WTC11 (cell line): ENCODE measurements around the gene DCUN1D5. TPM values are rescaled to one million over a fixed set of nuclear protein-coding genes. Genes with fewer than 3 reads are reported as not detected.

Experiments used
- ATAC-seq: fragments of 200-7000 bp; cut with Tn5 transposase; 2 replicates; pipeline ENCODE4 v1.10.0; 2021; ENCODE audit warnings: mild to moderate bottlenecking, moderate library complexity
- CTCF ChIA-PET: fragments of 300-600 bp; sonication (Branson Sonifier 250); formaldehyde crosslinking; loops from one replicate; lab custom pipeline; 2021; ENCODE audit warnings: antibody characterized with exemption; lab: Charles Lee
- POLR2A ChIA-PET: fragments of 350-600 bp; sonication (Branson Sonifier 250); formaldehyde crosslinking; loops from one replicate; lab custom pipeline; 2021; ENCODE audit warnings: antibody characterized with exemption; lab: Charles Lee
- DNase-seq: peaks from one replicate; pipeline ENCODE4 v3.0.0; 2021; ENCODE audit warnings: low spot score
- H3K27ac Mint-ChIP-seq: 2 replicates; pipeline ENCODE4 v1.8.0; 2021; ENCODE audit warnings: mixed read lengths
- H3K27me3 Mint-ChIP-seq: 2 replicates; pipeline ENCODE4 v1.8.0; 2021; ENCODE audit warnings: low read depth, mild to moderate bottlenecking, moderate library complexity, mixed read lengths
- H3K36me3 Mint-ChIP-seq: 2 replicates; pipeline ENCODE4 v1.8.0; 2021; ENCODE audit warnings: mixed read lengths
- H3K4me1 Mint-ChIP-seq: 2 replicates; pipeline ENCODE4 v1.8.0; 2022; ENCODE audit warnings: mixed read lengths
- H3K4me3 Mint-ChIP-seq: 2 replicates; pipeline ENCODE4 v1.8.0; 2021; ENCODE audit warnings: mild to moderate bottlenecking, moderate library complexity, mixed read lengths
- H3K9me3 Mint-ChIP-seq: 2 replicates; pipeline ENCODE4 v1.8.0; 2021; ENCODE audit warnings: mixed read lengths
- CREM ChIP-seq: sonication (generic); formaldehyde crosslinking; IDR thresholded peaks from 2 replicates; pipeline ENCODE4 v1.8.1; 2022; ENCODE audit warnings: mild to moderate bottlenecking, missing genetic modification reagents, moderate library complexity
- ESRRA ChIP-seq: sonication (generic); formaldehyde crosslinking; IDR thresholded peaks from 2 replicates; pipeline ENCODE4 v1.8.1; 2022; ENCODE audit warnings: mild to moderate bottlenecking, missing genetic modification reagents, borderline replicate concordance
- FOXK1 ChIP-seq: sonication (generic); formaldehyde crosslinking; IDR thresholded peaks from 2 replicates; pipeline ENCODE4 v1.8.0; 2022; ENCODE audit warnings: mild to moderate bottlenecking, moderate library complexity, missing genetic modification reagents
- GTF2I ChIP-seq: fragments of 250-450 bp; sonication (Bioruptor Pico); conservative IDR thresholded peaks from 2 replicates; pipeline ENCODE4 v1.4.0; 2021; ENCODE audit warnings: mild to moderate bottlenecking
- HMGA2 ChIP-seq: fragments of 250-450 bp; sonication (Bioruptor Pico); IDR thresholded peaks from 2 replicates; pipeline ENCODE4 v1.4.0; 2021; ENCODE audit warnings: mild to moderate bottlenecking, moderate library complexity
- IRF2 ChIP-seq: sonication (generic); formaldehyde crosslinking; IDR thresholded peaks from 2 replicates; pipeline ENCODE4 v1.8.0; 2022; ENCODE audit warnings: low read depth, missing genetic modification reagents, borderline replicate concordance
- TEAD1 ChIP-seq: sonication (generic); formaldehyde crosslinking; IDR thresholded peaks from 2 replicates; pipeline ENCODE4 v1.8.0; 2022; ENCODE audit warnings: mild to moderate bottlenecking, missing genetic modification reagents
- ZNF219 ChIP-seq: sonication (generic); formaldehyde crosslinking; IDR thresholded peaks from 2 replicates; pipeline ENCODE4 v1.8.0; 2023; ENCODE audit warnings: missing genetic modification reagents, mild to moderate bottlenecking, borderline replicate concordance
- ZNF416 ChIP-seq: fragments of 250-450 bp; sonication (Bioruptor Pico); IDR thresholded peaks from 2 replicates; pipeline ENCODE4 v1.9.0; 2021; ENCODE audit warnings: mild to moderate bottlenecking, inconsistent platforms
- total RNA-seq: library from RNA; stranded (reverse); gene quantifications from 3 replicates; pipeline ENCODE4 v1.2.3, GENCODE V29; 2021
- TF ChIP-seq, protein P1 (sequence below): sonication (generic); formaldehyde crosslinking; IDR thresholded peaks from 2 replicates; pipeline ENCODE4 v1.8.0; 2023; ENCODE audit warnings: mild to moderate bottlenecking, missing genetic modification reagents
- TF ChIP-seq, protein P2 (sequence below): sonication (generic); formaldehyde crosslinking; IDR thresholded peaks from 2 replicates; pipeline ENCODE4 v1.8.0; 2022; ENCODE audit warnings: mild to moderate bottlenecking, missing genetic modification reagents
- TF ChIP-seq, protein P3 (sequence below): sonication (generic); formaldehyde crosslinking; IDR thresholded peaks from 2 replicates; pipeline ENCODE4 v1.8.1; 2023; ENCODE audit warnings: mild to moderate bottlenecking, moderate library complexity, missing genetic modification reagents
- TF ChIP-seq, protein P4 (sequence below): sonication (generic); formaldehyde crosslinking; IDR thresholded peaks from 2 replicates; pipeline ENCODE4 v1.8.0; 2022; ENCODE audit warnings: mild to moderate bottlenecking, missing genetic modification reagents
- TF ChIP-seq, protein P5 (sequence below): sonication (generic); formaldehyde crosslinking; conservative IDR thresholded peaks from 2 replicates; pipeline ENCODE4 v1.8.1; 2022; ENCODE audit warnings: mild to moderate bottlenecking, missing genetic modification reagents
- TF ChIP-seq, protein P6 (sequence below): sonication (generic); formaldehyde crosslinking; IDR thresholded peaks from 2 replicates; pipeline ENCODE4 v1.8.1; 2023; ENCODE audit warnings: mild to moderate bottlenecking, missing genetic modification reagents, moderate library complexity
- TF ChIP-seq, protein P7 (sequence below): sonication (generic); formaldehyde crosslinking; IDR thresholded peaks from 2 replicates; pipeline ENCODE4 v1.8.0; 2023; ENCODE audit warnings: missing genetic modification reagents
- TF ChIP-seq, protein P8 (sequence below): sonication (generic); formaldehyde crosslinking; conservative IDR thresholded peaks from 2 replicates; pipeline ENCODE4 v1.8.1; 2023; ENCODE audit warnings: mild to moderate bottlenecking, low read depth, missing genetic modification reagents, moderate library complexity
- TF ChIP-seq, protein P9 (sequence below): sonication (generic); formaldehyde crosslinking; IDR thresholded peaks from 2 replicates; pipeline ENCODE4 v1.8.0; 2022; ENCODE audit warnings: mild to moderate bottlenecking, missing genetic modification reagents

The DCUN1D5 gene
- total RNA-seq, 1 experiment from 2014 or later: 98.2 TPM

DNA sequence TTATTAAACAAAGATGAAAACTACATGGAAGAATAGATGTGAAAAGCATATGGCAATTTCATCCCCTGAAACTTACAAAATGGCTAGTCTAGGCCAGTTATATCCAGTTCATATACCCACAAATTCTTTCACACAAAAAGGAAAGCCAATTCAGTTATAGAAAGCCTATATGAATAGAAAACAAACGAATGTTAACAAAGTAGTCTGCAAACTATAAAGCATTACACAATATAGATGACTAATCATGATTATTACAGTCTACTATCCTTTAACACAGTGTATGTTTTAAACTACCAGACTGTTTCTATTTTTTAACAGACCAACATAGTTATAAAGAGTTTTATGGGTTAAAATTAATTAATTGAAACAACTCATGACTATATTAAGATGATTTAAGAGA is 12.1 kb downstream of the DCUN1D5 start (continued):
- TF ChIP-seq, protein P1, sequence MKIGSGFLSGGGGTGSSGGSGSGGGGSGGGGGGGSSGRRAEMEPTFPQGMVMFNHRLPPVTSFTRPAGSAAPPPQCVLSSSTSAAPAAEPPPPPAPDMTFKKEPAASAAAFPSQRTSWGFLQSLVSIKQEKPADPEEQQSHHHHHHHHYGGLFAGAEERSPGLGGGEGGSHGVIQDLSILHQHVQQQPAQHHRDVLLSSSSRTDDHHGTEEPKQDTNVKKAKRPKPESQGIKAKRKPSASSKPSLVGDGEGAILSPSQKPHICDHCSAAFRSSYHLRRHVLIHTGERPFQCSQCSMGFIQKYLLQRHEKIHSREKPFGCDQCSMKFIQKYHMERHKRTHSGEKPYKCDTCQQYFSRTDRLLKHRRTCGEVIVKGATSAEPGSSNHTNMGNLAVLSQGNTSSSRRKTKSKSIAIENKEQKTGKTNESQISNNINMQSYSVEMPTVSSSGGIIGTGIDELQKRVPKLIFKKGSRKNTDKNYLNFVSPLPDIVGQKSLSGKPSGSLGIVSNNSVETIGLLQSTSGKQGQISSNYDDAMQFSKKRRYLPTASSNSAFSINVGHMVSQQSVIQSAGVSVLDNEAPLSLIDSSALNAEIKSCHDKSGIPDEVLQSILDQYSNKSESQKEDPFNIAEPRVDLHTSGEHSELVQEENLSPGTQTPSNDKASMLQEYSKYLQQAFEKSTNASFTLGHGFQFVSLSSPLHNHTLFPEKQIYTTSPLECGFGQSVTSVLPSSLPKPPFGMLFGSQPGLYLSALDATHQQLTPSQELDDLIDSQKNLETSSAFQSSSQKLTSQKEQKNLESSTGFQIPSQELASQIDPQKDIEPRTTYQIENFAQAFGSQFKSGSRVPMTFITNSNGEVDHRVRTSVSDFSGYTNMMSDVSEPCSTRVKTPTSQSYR: no peak
- TF ChIP-seq, protein P2, sequence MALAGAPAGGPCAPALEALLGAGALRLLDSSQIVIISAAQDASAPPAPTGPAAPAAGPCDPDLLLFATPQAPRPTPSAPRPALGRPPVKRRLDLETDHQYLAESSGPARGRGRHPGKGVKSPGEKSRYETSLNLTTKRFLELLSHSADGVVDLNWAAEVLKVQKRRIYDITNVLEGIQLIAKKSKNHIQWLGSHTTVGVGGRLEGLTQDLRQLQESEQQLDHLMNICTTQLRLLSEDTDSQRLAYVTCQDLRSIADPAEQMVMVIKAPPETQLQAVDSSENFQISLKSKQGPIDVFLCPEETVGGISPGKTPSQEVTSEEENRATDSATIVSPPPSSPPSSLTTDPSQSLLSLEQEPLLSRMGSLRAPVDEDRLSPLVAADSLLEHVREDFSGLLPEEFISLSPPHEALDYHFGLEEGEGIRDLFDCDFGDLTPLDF (CRISPR knock-in tag): no peak
- TF ChIP-seq FOXK1: no peak
- TF ChIP-seq CREM (CRISPR knock-in tag): no peak
- TF ChIP-seq, protein P3, sequence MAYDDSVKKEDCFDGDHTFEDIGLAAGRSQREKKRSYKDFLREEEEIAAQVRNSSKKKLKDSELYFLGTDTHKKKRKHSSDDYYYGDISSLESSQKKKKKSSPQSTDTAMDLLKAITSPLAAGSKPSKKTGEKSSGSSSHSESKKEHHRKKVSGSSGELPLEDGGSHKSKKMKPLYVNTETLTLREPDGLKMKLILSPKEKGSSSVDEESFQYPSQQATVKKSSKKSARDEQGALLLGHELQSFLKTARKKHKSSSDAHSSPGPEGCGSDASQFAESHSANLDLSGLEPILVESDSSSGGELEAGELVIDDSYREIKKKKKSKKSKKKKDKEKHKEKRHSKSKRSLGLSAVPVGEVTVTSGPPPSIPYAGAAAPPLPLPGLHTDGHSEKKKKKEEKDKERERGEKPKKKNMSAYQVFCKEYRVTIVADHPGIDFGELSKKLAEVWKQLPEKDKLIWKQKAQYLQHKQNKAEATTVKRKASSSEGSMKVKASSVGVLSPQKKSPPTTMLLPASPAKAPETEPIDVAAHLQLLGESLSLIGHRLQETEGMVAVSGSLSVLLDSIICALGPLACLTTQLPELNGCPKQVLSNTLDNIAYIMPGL (CRISPR knock-in tag): no peak
- TF ChIP-seq, all 79 proteins: peak for 0

DNA sequence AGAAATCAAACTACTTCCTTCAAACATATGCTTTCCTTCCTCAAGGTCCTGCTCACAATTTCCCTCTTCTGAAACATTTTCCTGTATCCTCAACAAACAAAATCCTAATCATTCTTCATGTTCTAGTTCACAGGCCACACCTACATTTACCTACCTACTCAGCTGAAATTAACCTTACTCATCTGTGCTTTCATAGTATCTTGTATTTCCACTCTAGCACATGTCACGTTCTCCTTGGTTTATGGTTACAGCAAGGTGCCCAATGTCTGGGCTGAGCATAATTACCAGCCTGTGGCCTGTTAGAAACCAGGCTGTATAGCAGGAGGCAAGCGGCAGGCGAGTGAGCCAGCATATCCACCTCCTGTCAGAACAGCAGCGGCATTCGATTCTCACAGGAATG is 13.2 kb downstream of the DCUN1D5 start:
- CTCF ChIA-PET: no interaction called here
- H3K36me3 Mint-ChIP-seq: peaks cover 75% of the 10 kb centered on the region

DNA sequence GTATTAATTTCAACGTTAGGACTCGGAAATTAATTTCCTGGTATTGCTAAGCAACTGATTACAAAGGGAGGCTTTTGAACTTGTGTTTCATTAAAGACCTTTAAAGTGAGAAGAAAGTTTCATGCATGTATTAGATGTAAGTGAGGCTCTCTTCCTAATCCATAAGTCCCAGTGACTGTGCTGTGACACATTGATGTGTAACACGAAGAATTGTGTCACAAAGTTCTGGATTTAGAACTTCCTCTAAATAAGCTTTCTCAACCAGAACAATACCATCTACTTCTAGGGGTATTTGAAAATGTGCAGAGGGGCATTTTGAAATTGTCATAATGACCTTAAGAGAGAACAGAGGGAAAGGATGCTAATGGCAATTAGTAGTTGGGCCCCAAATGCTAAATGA is 14.4 kb downstream of the DCUN1D5 start:
- Mint-ChIP-seq H3K4me1 (no peaks in the 10 kb centered on the region), H3K27me3 (no peaks in the 10 kb centered on the region), H3K4me3 (no peak overlapping the region), H3K27ac (no peak overlapping the region), H3K9me3 (no peaks in the 10 kb centered on the region), H3K36me3 (peaks cover 80% of the 10 kb centered on the region)
- ChIA-PET POLR2A (no interaction called here), CTCF (no interaction called here)
- no peak for DNase-seq
- no peak for ATAC-seq
- TF ChIP-seq GTF2I (no peak), HMGA2 (CRISPR knock-in tag) (no peak)

More for the DNA sequence above, 13.2 kb downstream of the DCUN1D5 start:
- TF ChIP-seq ZNF219 (no peak), ZNF416 (CRISPR knock-in tag) (no peak), IRF2 (CRISPR knock-in tag) (no peak)
- TF ChIP-seq, protein P4, sequence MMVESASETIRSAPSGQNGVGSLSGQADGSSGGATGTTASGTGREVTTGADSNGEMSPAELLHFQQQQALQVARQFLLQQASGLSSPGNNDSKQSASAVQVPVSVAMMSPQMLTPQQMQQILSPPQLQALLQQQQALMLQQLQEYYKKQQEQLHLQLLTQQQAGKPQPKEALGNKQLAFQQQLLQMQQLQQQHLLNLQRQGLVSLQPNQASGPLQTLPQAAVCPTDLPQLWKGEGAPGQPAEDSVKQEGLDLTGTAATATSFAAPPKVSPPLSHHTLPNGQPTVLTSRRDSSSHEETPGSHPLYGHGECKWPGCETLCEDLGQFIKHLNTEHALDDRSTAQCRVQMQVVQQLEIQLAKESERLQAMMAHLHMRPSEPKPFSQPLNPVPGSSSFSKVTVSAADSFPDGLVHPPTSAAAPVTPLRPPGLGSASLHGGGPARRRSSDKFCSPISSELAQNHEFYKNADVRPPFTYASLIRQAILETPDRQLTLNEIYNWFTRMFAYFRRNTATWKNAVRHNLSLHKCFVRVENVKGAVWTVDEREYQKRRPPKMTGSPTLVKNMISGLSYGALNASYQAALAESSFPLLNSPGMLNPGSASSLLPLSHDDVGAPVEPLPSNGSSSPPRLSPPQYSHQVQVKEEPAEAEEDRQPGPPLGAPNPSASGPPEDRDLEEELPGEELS (CRISPR knock-in tag): no peak
- TF ChIP-seq, protein P5, sequence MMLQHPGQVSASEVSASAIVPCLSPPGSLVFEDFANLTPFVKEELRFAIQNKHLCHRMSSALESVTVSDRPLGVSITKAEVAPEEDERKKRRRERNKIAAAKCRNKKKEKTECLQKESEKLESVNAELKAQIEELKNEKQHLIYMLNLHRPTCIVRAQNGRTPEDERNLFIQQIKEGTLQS: no peak
- TF ChIP-seq, all 79 proteins: peak for 0
- DNase-seq (no peak), ATAC-seq (no peak)
- Mint-ChIP-seq H3K9me3 (no peaks in the 10 kb centered on the region), H3K4me1 (no peaks in the 10 kb centered on the region), H3K4me3 (no peak overlapping the region), H3K27ac (no peak overlapping the region), H3K27me3 (no peaks in the 10 kb centered on the region)
- POLR2A ChIA-PET: no interaction called here

DNA sequence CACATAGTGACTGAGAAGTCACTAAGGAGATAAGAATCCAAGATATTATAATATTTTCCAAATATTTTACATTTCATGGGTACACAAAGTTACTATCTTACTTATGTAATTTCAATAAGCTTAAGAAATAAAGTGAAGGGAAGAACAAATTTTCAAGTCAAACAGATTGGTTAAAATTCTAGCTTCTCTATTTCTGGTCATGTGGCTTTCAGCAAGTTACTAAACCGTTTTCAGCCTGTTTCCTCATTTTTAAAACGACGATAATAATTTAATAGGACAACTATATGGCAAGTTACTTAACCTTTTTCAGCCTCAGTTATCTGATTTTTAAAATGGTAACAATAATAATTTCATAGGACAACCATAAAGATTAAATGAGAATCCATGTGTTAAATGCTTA is 15.6 kb downstream of the DCUN1D5 start:
- peaks cover 76% of the 10 kb centered on the region for H3K36me3 Mint-ChIP-seq
- ChIA-PET CTCF (no interaction called here), POLR2A (no interaction called here)
- TF ChIP-seq, protein P6, sequence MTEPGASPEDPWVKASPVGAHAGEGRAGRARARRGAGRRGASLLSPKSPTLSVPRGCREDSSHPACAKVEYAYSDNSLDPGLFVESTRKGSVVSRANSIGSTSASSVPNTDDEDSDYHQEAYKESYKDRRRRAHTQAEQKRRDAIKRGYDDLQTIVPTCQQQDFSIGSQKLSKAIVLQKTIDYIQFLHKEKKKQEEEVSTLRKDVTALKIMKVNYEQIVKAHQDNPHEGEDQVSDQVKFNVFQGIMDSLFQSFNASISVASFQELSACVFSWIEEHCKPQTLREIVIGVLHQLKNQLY (CRISPR knock-in tag): no peak
- TF ChIP-seq, protein P7, sequence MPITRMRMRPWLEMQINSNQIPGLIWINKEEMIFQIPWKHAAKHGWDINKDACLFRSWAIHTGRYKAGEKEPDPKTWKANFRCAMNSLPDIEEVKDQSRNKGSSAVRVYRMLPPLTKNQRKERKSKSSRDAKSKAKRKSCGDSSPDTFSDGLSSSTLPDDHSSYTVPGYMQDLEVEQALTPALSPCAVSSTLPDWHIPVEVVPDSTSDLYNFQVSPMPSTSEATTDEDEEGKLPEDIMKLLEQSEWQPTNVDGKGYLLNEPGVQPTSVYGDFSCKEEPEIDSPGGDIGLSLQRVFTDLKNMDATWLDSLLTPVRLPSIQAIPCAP: no peak
- TF ChIP-seq, protein P8, sequence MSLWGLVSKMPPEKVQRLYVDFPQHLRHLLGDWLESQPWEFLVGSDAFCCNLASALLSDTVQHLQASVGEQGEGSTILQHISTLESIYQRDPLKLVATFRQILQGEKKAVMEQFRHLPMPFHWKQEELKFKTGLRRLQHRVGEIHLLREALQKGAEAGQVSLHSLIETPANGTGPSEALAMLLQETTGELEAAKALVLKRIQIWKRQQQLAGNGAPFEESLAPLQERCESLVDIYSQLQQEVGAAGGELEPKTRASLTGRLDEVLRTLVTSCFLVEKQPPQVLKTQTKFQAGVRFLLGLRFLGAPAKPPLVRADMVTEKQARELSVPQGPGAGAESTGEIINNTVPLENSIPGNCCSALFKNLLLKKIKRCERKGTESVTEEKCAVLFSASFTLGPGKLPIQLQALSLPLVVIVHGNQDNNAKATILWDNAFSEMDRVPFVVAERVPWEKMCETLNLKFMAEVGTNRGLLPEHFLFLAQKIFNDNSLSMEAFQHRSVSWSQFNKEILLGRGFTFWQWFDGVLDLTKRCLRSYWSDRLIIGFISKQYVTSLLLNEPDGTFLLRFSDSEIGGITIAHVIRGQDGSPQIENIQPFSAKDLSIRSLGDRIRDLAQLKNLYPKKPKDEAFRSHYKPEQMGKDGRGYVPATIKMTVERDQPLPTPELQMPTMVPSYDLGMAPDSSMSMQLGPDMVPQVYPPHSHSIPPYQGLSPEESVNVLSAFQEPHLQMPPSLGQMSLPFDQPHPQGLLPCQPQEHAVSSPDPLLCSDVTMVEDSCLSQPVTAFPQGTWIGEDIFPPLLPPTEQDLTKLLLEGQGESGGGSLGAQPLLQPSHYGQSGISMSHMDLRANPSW (CRISPR knock-in tag): no peak
- TF ChIP-seq TEAD1 (CRISPR knock-in tag): no peak
- TF ChIP-seq ESRRA (CRISPR knock-in tag): no peak
- TF ChIP-seq, protein P9, sequence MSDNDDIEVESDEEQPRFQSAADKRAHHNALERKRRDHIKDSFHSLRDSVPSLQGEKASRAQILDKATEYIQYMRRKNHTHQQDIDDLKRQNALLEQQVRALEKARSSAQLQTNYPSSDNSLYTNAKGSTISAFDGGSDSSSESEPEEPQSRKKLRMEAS: no peak
- no peak for TF ChIP-seq FOXK1

More for the DNA sequence above, 15.6 kb downstream of the DCUN1D5 start:
- H3K9me3 Mint-ChIP-seq: no peaks in the 10 kb centered on the region
- H3K4me3 Mint-ChIP-seq: no peak overlapping the region
- no peak for DNase-seq
- no peak for ATAC-seq
- H3K27me3 Mint-ChIP-seq: no peaks in the 10 kb centered on the region
- H3K27ac Mint-ChIP-seq: peak overlapping the region; percentile 53; the same call in 1 of the 2 replicates
- no peaks in the 10 kb centered on the region; the same call in 1 of the 2 replicates for H3K4me1 Mint-ChIP-seq
